Transverse colon (tissue), 4 donors: ENCODE measurements around the gene CSHL1.

Source experiments
- EP300 ChIP-seq: sonication (generic); formaldehyde crosslinking; IDR thresholded peaks from one replicate; pipeline ENCODE4 v1.6.1; 2017; ENCODE audit warnings: antibody characterized with exemption, low read depth
- POLR2A ChIP-seq: fragments of 450-650 bp; IDR thresholded peaks from one replicate; pipeline ENCODE4 v1.6.1; 2016; ENCODE audit warnings: antibody characterized with exemption, mild to moderate bottlenecking, moderate library complexity
- POLR2AphosphoS5 ChIP-seq, 3 donors: sonication (generic); formaldehyde crosslinking; IDR thresholded peaks; one replicate each; pipeline ENCODE4 v1.6.1; 2016; ENCODE audit warnings: antibody characterized with exemption in 3 of 3
- TF ChIP-seq, protein P1 (sequence below), 5 experiments: fragments of 200-600 bp in 3 of 5; fragments of 450-650 bp in 2 of 5; sonication (generic) in 3 of 5; IDR thresholded peaks; 1 replicate in 2 of 5; 2 replicates in 3 of 5; pipeline ENCODE4 v1.5.1; 2016 to 2017; ENCODE audit warnings: antibody characterized with exemption in 5 of 5, inconsistent platforms in 3 of 5, mild to moderate bottlenecking in 2 of 5, moderate library complexity in 1 of 5

DNA sequence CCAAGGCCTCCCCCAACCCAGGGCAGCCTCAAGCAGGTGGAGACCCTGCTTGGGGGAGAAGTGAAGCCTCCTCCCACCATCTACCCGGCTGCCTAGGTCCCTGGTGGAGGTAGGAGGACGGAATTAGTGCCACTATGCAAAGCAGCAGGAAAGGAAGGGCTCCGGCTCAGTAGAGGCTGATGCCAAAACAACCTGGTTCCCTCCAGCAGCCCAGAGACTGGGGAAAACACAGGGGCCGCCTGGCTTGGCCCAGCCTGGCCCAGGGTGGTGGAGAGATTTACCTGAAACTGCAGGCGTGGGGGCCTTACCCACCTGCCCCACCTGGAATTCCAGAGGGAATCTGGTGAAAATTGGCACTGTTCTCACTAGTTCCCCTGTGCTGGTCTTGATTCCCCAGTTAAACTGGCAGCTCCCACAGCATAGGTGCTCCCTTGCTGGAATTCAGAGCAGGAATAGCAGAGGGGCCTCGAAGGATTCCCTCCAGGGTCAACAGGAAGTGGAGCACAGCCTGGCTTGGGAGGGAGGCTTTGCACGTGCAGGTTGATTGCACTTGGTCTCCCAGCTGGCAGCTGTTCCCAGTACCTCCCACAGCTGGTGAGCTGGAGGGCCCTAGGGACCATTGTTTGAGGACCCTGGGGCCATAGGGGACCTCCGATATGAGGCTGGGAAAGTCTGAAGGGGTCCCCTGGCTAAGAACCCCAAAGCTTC lies 16.6 kb upstream of the CSHL1 start:
- TF ChIP-seq, protein P1, sequence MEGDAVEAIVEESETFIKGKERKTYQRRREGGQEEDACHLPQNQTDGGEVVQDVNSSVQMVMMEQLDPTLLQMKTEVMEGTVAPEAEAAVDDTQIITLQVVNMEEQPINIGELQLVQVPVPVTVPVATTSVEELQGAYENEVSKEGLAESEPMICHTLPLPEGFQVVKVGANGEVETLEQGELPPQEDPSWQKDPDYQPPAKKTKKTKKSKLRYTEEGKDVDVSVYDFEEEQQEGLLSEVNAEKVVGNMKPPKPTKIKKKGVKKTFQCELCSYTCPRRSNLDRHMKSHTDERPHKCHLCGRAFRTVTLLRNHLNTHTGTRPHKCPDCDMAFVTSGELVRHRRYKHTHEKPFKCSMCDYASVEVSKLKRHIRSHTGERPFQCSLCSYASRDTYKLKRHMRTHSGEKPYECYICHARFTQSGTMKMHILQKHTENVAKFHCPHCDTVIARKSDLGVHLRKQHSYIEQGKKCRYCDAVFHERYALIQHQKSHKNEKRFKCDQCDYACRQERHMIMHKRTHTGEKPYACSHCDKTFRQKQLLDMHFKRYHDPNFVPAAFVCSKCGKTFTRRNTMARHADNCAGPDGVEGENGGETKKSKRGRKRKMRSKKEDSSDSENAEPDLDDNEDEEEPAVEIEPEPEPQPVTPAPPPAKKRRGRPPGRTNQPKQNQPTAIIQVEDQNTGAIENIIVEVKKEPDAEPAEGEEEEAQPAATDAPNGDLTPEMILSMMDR (IDR thresholded peaks at IDR 0.05) = no peak
- TF ChIP-seq POLR2A (no peak), POLR2AphosphoS5 (IDR thresholded peaks at IDR 0.05) (no peak), EP300 (no peak)
